Inferior parietal cortex (tissue), 1 donor: ENCODE results near the gene TAF4.
"Not testable (repeated sequence)": the region's sequence is repeated elsewhere in the genome, so short reads cannot be mapped to it uniquely, and the experiment has no call there.

ENCODE experiments used
- DNase-seq: peaks from one replicate; pipeline ENCODE4 v3.0.0-alpha.2; 2016; ENCODE audit errors: extremely low spot score

TAF4 gene

DNA sequence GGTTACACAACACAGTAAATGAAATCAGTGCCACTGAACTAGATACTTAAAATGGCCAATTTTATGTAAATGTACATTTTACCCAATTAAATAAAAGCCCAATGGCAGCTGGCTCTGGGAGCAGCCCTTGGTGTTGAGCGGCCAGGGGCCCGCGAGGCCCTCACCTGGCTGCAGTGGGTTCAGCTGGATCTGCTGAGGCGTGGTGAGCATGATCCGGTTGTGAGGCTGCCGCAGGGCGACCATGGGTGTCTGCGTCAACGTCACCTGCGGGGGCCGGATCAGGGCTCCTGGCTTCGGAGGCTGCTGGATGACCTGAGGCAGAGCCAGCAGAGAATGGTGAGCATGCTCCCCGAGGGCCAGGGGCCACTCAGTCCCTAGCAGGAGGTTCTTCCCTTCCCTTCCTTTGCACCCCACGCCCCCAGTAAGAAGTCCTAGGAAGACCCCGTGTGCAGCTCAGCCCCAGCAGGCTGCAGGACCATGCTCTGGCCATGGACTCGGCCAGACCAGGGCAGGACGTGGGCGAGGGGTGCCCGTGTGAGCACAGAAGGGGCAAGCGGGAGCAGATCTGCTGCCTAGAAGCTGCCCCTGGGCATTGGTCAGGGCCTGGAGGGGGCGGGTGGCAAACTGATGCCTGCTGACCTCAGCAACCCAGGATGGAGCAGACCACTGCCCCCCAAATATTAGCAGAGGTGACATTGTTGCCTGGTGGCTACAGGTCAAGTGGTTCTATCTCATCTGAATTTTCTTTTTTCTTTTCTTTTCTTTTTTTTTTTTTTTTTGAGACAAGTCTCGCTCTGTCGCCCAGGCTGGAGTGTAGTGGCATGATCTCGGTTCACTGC, 61.9 kb downstream of the TAF4 start:
- DNase-seq = no peak

- DNase-seq = no peak
Observed at GRCh38 chr20:62002882-62003480, 62.7 kb downstream of the TAF4 start.

DNA sequence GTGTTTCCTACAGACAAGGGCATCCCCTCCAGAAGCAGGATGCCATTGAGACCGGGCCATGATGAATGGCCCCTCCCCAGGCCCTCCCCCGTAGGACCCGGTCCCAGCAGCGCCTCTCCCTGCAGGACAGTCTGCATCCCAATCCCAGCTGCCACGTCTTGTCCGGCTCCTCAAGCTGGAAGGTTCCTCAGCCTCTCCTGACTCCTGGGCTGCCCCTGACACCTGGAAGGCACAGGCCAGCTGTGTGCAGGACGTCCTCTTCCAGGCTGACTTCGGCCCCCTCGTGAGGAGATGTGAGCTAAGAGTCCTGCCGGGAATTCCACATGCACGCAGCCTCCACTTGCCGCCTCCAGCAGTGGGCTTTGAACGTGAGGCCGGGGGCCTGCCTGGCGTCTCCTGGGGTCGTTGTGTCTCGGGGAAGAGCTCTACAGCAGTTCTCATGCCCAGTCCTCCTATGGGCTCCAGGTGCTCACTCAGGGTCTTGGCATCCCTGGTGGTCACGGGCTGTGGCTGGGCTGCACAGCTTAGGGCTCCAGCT, 64.4 kb downstream of the TAF4 start:
- DNase-seq = no peak

DNA sequence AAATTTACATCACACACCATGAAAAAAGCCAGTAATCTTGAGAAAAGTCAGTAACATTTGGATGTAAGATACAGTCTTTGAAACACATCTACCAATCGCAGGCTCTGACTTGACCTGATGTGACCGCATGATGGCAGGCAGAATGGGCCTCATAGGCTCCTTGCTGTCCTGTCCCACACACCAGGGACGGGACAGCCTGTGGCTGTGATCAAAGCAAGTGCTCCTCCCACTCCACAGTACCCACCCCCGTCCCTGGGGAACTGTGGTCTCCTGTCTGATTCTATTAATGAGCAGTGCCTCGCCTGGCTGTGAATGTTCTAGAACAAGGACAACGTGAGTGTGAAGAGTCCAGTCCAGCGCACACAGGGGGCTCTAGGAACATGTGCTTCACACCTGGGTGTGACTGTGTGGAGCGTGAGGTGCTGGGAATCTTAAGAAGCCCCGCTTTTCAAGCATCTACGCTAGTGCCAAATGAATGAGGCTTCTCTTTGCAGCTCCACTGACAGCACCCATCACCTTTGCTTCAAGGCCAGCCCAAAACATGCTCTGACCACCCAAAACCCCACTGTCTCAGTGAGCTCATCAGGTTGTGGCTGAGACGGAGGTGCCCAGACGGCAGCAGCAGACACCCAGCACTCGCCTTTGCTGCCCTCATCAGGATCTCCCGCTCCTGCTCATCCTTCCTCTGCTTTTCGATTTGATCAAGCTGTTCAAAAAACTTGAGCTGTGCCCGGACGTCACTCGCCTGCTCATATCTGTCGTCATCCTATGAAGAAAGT, 67.1 kb downstream of the TAF4 start:
- DNase-seq = no peak

DNA sequence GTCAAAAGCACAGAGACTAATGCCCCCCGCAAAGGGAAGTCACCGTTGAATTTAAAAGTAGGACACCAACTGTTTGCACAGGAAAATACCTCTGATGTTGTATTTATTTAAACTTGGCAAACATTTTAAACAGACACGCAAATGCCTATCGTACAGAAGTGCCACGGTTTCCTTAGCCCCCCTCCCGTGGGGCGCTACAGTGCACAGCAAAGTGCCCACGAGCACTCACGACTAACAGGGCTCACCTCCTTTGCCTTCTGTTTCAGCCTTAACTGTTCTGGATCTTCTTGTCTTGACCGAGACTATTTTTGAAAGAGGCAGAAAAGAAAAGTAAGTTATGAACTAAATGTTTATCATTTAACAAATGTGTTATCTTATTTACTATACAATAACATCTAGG, 67.8 kb downstream of the TAF4 start:
- no peak for DNase-seq

GRCh38 chr20:61997372-61997771, 68.3 kb downstream of the TAF4 start:
- DNase-seq = no peak

DNA sequence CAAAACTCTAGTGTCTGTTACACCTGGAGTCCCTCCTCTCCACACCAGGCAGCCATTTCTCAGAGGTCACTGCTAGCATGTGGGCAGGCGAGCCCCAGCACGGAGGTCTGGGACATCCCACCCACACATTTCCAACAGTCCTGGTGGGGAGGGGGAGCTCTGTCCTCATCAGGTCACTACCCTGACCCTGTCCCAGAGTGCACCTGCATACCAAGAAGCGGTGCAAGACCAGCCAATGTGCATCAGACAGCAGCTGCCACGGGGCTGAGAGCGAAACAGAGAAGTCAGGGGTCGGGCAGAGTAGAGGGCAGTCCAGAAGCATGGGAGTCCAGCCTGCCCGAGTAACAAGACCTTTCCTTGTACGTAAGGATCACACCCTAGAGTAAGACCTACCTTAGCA, 71.1 kb downstream of the TAF4 start:
- DNase-seq = no peak

- no peak for DNase-seq
Observed at GRCh38 chr20:61993058-61993457, 72.6 kb downstream of the TAF4 start.

DNA sequence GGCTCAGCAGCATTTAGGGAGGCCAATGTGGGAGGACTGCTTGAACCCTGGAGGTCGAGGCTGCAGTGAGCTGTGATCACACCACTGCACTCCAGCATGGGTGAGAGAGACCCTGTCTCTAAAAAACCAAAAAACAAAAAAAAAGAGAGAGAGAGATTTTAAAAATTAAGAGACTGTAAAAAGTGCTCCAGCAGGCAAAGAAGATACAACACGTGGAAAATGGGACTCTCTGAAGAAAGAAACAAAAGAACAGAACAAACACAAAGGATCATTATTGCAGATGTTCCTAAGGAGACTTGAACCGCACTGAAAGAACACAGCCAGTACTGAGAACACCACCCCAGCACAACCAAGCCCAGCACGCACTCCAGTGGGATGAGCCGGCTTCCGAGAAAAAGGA, 74.2 kb downstream of the TAF4 start:
- DNase-seq = no peak

- DNase-seq = no peak
Observed at GRCh38 chr20:61990484-61990883, 75.2 kb downstream of the TAF4 start.

- DNase-seq = no peak
Observed at GRCh38 chr20:61989741-61990140, 75.9 kb downstream of the TAF4 start.

DNA sequence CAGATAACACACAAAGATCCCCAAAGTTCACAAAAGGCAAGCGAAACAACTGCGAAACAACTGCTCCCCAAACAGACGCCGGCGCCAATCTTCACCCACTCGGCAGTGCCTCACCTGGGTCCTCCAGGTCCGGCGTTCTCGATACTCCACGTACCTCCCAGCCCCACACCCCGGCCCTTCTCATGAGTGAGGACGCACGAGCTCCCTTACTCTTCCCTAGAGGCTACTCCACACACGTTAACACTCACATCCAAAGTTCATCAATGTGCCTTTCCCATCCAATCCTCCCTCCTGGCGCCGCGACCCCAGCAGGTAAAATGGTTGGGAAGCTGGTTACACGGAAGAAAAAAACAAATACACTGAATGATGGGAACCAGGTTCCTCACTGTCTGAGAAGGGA, 77.0 kb downstream of the TAF4 start:
- DNase-seq = no peak

DNA sequence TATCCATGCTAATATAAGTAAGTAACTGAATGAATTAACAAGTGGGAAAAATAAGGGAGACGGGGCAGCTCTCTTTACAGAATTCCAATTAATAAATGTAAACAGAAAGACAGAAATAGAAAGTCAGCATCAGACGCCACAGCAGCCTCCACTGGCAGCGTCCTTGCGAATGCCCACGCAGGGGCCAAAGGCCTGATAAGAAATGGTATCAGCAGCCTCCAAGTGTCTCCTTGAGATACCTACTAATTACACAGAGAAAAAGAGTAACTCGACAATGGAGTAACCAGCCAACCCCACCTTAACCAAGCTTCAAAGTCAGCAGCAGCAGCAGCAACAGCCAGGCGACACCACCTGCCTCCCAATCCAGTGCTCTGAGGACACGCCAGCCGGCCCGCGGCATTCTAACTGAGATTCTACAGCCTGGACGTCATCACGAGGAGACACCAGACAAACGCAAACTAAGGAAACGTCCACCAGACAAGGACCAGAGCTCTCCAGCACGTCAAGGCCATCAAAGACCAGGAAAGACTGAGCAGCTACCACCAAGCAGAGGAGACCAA, 78.8 kb downstream of the TAF4 start:
- no peak for DNase-seq

GRCh38 chr20:61985096-61985495, 80.6 kb downstream of the TAF4 start:
- DNase-seq = no peak

- DNase-seq = not testable (repeated sequence)
Observed at GRCh38 chr20:61984431-61984830, 81.2 kb downstream of the TAF4 start.

GRCh38 chr20:61983965-61984364, 81.7 kb downstream of the TAF4 start:
- no peak for DNase-seq

DNA sequence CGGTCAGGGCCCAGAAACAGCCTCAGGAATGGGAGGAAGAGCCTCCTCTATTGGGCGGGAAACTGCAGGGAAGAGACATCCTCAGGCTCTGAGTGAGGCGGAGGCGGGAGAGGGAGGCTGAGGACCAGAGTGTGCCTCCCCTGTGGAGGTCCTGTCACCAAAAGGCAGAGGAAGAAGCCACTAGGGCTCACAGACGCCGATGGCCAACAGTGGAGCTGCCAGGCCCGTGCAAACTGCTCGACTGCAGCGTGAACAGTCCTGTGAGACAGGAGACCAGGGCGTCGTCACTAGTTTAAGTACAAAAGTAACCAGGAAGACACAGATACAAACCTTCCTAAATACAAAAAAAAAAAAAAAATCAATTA, 82.7 kb downstream of the TAF4 start:
- DNase-seq = no peak

- no peak for DNase-seq
Observed at GRCh38 chr20:61982191-61982950, 83.3 kb downstream of the TAF4 start.

- DNase-seq = not testable (repeated sequence)
Observed at GRCh38 chr20:61981691-61982090, 84.0 kb downstream of the TAF4 start.

- peak; percentile 15 for DNase-seq
Observed at GRCh38 chr20:61980647-61981583, 84.8 kb downstream of the TAF4 start.
